Endodermal cell (in vitro differentiated cells): ENCODE results near the gene PCBP3. TPM values are rescaled to one million over a fixed set of nuclear protein-coding genes. Genes with fewer than 3 reads are reported as not detected.
A peak's percentile ranks its signal among the peaks of the same experiment; 100 is the strongest.

Experiments
- DNase-seq: peaks from one replicate; pipeline ENCODE4 v3.0.0-alpha.2; 2017
- H3K27ac ChIP-seq: 2 replicates; pipeline ENCODE4 v1.5.1; 2013; ENCODE audit warnings: mild to moderate bottlenecking, low read depth, low read length, moderate library complexity
- H3K27me3 ChIP-seq: 2 replicates; pipeline ENCODE4 v1.6.1; 2013; ENCODE audit warnings: mild to moderate bottlenecking, low read length, moderate library complexity; ENCODE audit not compliant: insufficient read depth, control insufficient read depth, poor library complexity, severe bottlenecking
- H3K36me3 ChIP-seq: 2 replicates; pipeline ENCODE4 v1.7.0; 2013; ENCODE audit warnings: mild to moderate bottlenecking, low read length, moderate library complexity; ENCODE audit not compliant: control insufficient read depth, insufficient read depth
- H3K4me1 ChIP-seq: one replicate; pipeline ENCODE4 v1.7.0; 2013; ENCODE audit warnings: low read length; ENCODE audit not compliant: control insufficient read depth, insufficient read depth
- H3K4me3 ChIP-seq: 2 replicates; pipeline ENCODE4 v1.5.1; 2013; ENCODE audit warnings: mild to moderate bottlenecking, low read length, moderate library complexity
- H3K9ac ChIP-seq: 2 replicates; pipeline ENCODE4 v1.6.1; 2013; ENCODE audit warnings: mild to moderate bottlenecking, low read length, moderate library complexity; ENCODE audit not compliant: poor library complexity, severe bottlenecking; ENCODE audit errors: extremely low read depth
- H3K9me3 ChIP-seq: 2 replicates; pipeline ENCODE4 v1.6.1; 2013; ENCODE audit warnings: mild to moderate bottlenecking, low read length, moderate library complexity; ENCODE audit not compliant: control insufficient read depth
- H3K27ac Mint-ChIP-seq: 2 replicates; pipeline ENCODE4 v1.8.0; 2020; ENCODE audit warnings: mixed read lengths
- H3K27me3 Mint-ChIP-seq: 2 replicates; pipeline ENCODE4 v1.8.0; 2021; ENCODE audit warnings: mild to moderate bottlenecking, mixed read lengths; ENCODE audit not compliant: insufficient read depth
- H3K36me3 Mint-ChIP-seq: 2 replicates; pipeline ENCODE4 v1.8.0; 2020; ENCODE audit warnings: low read depth, mixed read lengths
- H3K4me1 Mint-ChIP-seq: 2 replicates; pipeline ENCODE4 v1.8.0; 2020; ENCODE audit warnings: mixed read lengths
- H3K4me3 Mint-ChIP-seq: 2 replicates; pipeline ENCODE4 v1.8.0; 2020; ENCODE audit warnings: mild to moderate bottlenecking, moderate library complexity, mixed read lengths
- H3K9me3 Mint-ChIP-seq: 2 replicates; pipeline ENCODE4 v1.8.0; 2020; ENCODE audit warnings: mild to moderate bottlenecking, mixed read lengths
- WGBS, 2 experiments: methylation state at CpG; one replicate each; pipeline versions ENCODE4 v1.1.5 to v1.1.7; 2013; ENCODE audit warnings: missing lambda C conversion rate in 2 of 2, mixed read lengths in 1 of 2; ENCODE audit not compliant: insufficient coverage in 1 of 2, insufficient read length in 1 of 2; 5-methylcytosine and 5-hydroxymethylcytosine counted together
- total RNA-seq, 2 donors: library from RNA; stranded (reverse); fragmentation: NEBNext Ultra II Directional in 1 of 2; extraction: Animal tissue kit (Norgen Biotek cat#: 25700) in 1 of 2; gene quantifications; 2 replicates in 1 of 2; 3 replicates in 1 of 2; pipeline ENCODE4 v1.2.1, GENCODE V29; 2021
- TF ChIP-seq, protein P1 (sequence below): fragments of 200-600 bp; sonication (generic); conservative IDR thresholded peaks from 2 replicates; pipeline ENCODE4 v1.5.0; 2021; ENCODE audit warnings: antibody characterized with exemption, mild to moderate bottlenecking

The PCBP3 gene
- total RNA-seq, 2 donors from 2014 or later = 2.1 to 10.6 TPM

DNA sequence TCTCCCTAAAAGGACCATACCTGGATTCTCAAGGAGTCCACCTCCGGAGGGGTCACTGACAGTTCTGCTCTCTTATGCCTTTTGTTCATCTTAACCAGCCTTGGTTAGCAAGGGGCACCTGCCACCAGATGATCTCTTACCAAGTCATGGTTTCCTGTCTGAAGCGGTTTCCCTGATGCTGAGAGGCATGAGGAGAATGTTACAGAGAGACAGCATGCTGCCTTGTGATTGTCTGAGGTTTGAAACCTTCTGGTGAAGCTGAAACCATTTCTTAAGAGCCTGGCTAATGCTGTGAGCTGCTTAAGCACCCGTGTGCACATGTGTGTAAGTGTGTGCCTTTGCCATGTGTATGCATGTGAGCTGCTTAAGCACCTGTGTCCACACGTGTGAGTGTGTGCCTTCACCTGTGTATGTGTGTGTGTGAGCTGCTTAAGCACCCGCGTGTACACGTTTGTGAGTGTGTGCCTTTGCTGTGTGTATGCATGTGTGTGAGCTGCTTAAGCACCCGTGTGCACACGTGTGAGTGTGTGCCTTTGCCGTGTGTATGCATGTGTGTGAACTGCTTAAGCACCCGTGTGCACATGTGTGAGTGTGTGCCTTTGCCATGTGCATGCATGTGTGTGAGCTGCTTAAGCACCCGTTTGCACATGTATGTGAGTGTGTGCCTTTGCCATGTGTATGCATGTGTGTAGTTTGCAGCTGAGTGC is 201.7 kb downstream of the PCBP3 start:
- H3K4me1 Mint-ChIP-seq = no peaks in the 10 kb centered on the region
- H3K36me3 Mint-ChIP-seq = peaks cover 2% of the 10 kb centered on the region
- no peak overlapping the region for H3K27ac Mint-ChIP-seq
- DNase-seq = peak; percentile 22
- no peak overlapping the region for H3K9ac ChIP-seq
- WGBS, 2 experiments = 89 to 95% methylated on average over 6 to 12 of the region's 12 CpGs
- H3K9me3 Mint-ChIP-seq = peaks cover 22% of the 10 kb centered on the region
- H3K27me3 Mint-ChIP-seq = no peaks in the 10 kb centered on the region
- H3K27ac ChIP-seq = no peak overlapping the region
- TF ChIP-seq, protein P1, sequence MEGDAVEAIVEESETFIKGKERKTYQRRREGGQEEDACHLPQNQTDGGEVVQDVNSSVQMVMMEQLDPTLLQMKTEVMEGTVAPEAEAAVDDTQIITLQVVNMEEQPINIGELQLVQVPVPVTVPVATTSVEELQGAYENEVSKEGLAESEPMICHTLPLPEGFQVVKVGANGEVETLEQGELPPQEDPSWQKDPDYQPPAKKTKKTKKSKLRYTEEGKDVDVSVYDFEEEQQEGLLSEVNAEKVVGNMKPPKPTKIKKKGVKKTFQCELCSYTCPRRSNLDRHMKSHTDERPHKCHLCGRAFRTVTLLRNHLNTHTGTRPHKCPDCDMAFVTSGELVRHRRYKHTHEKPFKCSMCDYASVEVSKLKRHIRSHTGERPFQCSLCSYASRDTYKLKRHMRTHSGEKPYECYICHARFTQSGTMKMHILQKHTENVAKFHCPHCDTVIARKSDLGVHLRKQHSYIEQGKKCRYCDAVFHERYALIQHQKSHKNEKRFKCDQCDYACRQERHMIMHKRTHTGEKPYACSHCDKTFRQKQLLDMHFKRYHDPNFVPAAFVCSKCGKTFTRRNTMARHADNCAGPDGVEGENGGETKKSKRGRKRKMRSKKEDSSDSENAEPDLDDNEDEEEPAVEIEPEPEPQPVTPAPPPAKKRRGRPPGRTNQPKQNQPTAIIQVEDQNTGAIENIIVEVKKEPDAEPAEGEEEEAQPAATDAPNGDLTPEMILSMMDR = no peak
- no peaks in the 10 kb centered on the region for H3K36me3 ChIP-seq
- no peaks in the 10 kb centered on the region for H3K4me1 ChIP-seq
- H3K4me3 Mint-ChIP-seq = no peak overlapping the region
- H3K27me3 ChIP-seq = no peaks in the 10 kb centered on the region
- H3K9me3 ChIP-seq = peaks cover 14% of the 10 kb centered on the region
- H3K4me3 ChIP-seq = no peak overlapping the region

DNA sequence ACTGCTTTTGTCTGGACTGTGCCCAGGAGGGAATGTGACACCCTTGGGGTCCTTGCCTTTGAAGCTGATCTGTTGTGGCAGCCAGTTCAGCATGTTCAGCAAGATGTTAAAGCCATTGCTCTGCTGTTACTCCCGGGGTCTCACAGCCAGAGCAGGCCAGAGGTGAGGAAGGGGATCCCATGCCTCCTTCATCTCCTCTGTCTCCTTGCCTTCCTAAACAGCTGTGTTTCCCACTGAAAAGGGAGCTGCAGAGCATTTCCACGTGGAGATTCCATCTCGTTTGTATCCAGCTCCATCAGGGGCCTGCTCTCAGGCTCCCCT is 202.2 kb downstream of the PCBP3 start:
- Histone ChIP-seq H3K9ac (no peak overlapping the region), H3K4me1 (no peaks in the 10 kb centered on the region), H3K4me3 (no peak overlapping the region), H3K36me3 (no peaks in the 10 kb centered on the region), H3K9me3 (peaks cover 10% of the 10 kb centered on the region), H3K27ac (no peak overlapping the region), H3K27me3 (no peaks in the 10 kb centered on the region)
- 58 to 73% methylated on average over 3 of the region's 3 CpGs for WGBS, 2 experiments
- Mint-ChIP-seq H3K9me3 (peaks cover 19% of the 10 kb centered on the region), H3K36me3 (peaks cover 2% of the 10 kb centered on the region), H3K27ac (no peak overlapping the region), H3K4me3 (no peak overlapping the region), H3K4me1 (no peaks in the 10 kb centered on the region), H3K27me3 (no peaks in the 10 kb centered on the region)
- DNase-seq = peak; percentile 34
- TF ChIP-seq, protein P1 = no peak

DNA sequence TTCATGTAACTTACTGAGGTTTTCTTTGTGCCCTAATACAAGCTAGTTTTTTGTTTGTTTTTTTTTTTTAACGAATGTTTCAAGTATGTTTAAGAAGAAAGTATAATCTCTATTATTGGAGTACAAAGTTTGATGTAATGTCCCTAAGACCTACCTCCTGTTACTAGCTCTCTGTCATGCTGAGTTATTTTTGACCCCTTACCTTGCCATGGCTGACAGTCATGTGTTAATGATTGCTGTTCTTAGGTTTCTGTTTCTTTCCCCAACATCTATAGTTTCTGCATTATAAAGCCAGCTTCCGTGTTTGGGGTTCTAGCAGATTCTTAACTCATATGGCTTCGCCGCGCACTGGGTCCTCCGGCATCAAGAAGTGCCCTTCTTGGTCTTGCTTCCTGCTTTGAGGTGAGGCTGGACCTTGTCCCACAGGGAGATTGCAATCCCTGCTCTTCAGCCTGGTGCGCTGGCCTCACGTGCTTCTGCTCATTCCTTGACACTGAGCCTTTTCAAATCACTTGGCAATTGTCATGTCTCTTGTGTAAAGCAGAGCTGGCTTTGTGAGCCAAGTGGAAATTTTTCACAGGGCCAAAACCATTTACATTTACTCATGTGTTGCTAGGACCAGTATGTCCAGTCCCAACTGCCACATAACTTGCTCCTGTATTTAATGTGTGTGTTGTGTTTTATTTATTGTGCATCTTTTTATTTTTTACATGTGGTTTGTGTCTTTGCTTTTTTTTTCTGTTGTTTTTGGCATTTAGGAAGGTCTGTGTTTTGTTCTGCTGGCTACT is 203.0 kb downstream of the PCBP3 start:
- no peaks in the 10 kb centered on the region for H3K36me3 Mint-ChIP-seq
- H3K27me3 Mint-ChIP-seq = no peaks in the 10 kb centered on the region
- no peak overlapping the region for H3K27ac Mint-ChIP-seq
- H3K4me3 Mint-ChIP-seq = no peak overlapping the region
- Histone ChIP-seq H3K27me3 (no peaks in the 10 kb centered on the region), H3K9me3 (peaks cover 3% of the 10 kb centered on the region), H3K27ac (no peak overlapping the region), H3K36me3 (no peaks in the 10 kb centered on the region), H3K4me1 (no peaks in the 10 kb centered on the region), H3K4me3 (no peak overlapping the region), H3K9ac (no peak overlapping the region)
- TF ChIP-seq, protein P1 = no peak
- peak; percentile 37 for DNase-seq
- WGBS, 2 experiments = 85 to 92% methylated on average over 7 to 8 of the region's 8 CpGs
- H3K4me1 Mint-ChIP-seq = no peaks in the 10 kb centered on the region
- H3K9me3 Mint-ChIP-seq = peaks cover 10% of the 10 kb centered on the region
